Kasumi-1 (cell line): ENCODE measurements around the gene ATF6B.
"Not testable (repeated sequence)": the region's sequence is repeated elsewhere in the genome, so short reads cannot be mapped to it uniquely, and the experiment has no call there.

ENCODE experiments used
- DNase-seq, 2 experiments: peaks; one replicate each; lab custom pipeline; 2025; lab: John Stamatoyannopoulos, UW

Gene ATF6B

GRCh38 chr6:32107406-32107805 lies 20.6 kb downstream of the ATF6B start:
- DNase-seq = no peak

- DNase-seq = peak; percentile 12 to 39
These were observed 22.6 kb downstream of the ATF6B start for GRCh38 chr6:32105433-32105832.

- no peak for DNase-seq
These were observed 25.8 kb downstream of the ATF6B start for GRCh38 chr6:32102255-32102654.

GRCh38 chr6:32100251-32100650 lies 27.8 kb downstream of the ATF6B start:
- DNase-seq = not testable (repeated sequence)

- no peak for DNase-seq
These were observed 30.7 kb downstream of the ATF6B start for GRCh38 chr6:32097364-32097763.

- DNase-seq = no peak
These were observed 31.4 kb downstream of the ATF6B start for GRCh38 chr6:32096394-32097258.

- DNase-seq = no peak
These were observed 32.0 kb downstream of the ATF6B start for GRCh38 chr6:32096087-32096393.

- no peak for DNase-seq
These were observed 32.5 kb downstream of the ATF6B start for GRCh38 chr6:32095338-32096086.

GRCh38 chr6:32092760-32093497 lies 35.1 kb downstream of the ATF6B start:
- no peak for DNase-seq

- DNase-seq = no peak
These were observed 38.8 kb downstream of the ATF6B start for GRCh38 chr6:32089082-32089828.

- no peak for DNase-seq
These were observed 39.5 kb downstream of the ATF6B start for GRCh38 chr6:32088487-32089049.

GRCh38 chr6:32087574-32088486 lies 40.2 kb downstream of the ATF6B start:
- DNase-seq = peak; percentile 40 to 44

- no peak for DNase-seq
These were observed 41.1 kb downstream of the ATF6B start for GRCh38 chr6:32086661-32087573.

GRCh38 chr6:32085759-32086459 lies 42.1 kb downstream of the ATF6B start:
- DNase-seq = no peak

- DNase-seq = no peak
These were observed 43.3 kb downstream of the ATF6B start for GRCh38 chr6:32084780-32085179.

- no peak for DNase-seq
These were observed 44.0 kb downstream of the ATF6B start for GRCh38 chr6:32083812-32084768.

GRCh38 chr6:32082935-32083334 lies 45.1 kb downstream of the ATF6B start:
- no peak for DNase-seq

GRCh38 chr6:32082478-32082877 lies 45.6 kb downstream of the ATF6B start:
- no peak for DNase-seq
